AG04450 (cell line): ENCODE data around the gene TMEM52B. TPM values are rescaled to one million over a fixed set of nuclear protein-coding genes. Genes with fewer than 3 reads are reported as not detected.
"Not testable (repeated sequence)": the region's sequence is repeated elsewhere in the genome, so short reads cannot be mapped to it uniquely, and the experiment has no call there.

Experiments used
- CTCF ChIA-PET: fragments of 300-600, 350-600 bp; formaldehyde crosslinking; extraction: SDS; loops from one replicate; lab custom pipeline; 2022; ENCODE audit warnings: antibody characterized with exemption, inconsistent platforms; lab: Charles Lee
- POLR2A ChIA-PET: fragments of 350-600 bp; formaldehyde crosslinking; extraction: SDS; loops from one replicate; lab custom pipeline; 2021; ENCODE audit warnings: antibody characterized with exemption, inconsistent platforms; lab: Yijun Ruan, JAX
- DNase-seq: peaks from one replicate; pipeline ENCODE4 v3.0.0-alpha.2; 2011; ENCODE audit warnings: low read depth, low spot score
- H3K27ac ChIP-seq: one replicate; pipeline ENCODE4 v1.5.1; 2012; ENCODE audit warnings: low read depth, low read length, control low read depth
- H3K27me3 ChIP-seq: one replicate; pipeline ENCODE4 v1.6.0; 2012; ENCODE audit warnings: low read length; ENCODE audit not compliant: control insufficient read depth, insufficient read depth
- H3K4me3 ChIP-seq: 2 replicates; pipeline ENCODE4 v1.5.1; 2011; ENCODE audit warnings: mild to moderate bottlenecking, low read depth, low read length, control low read depth
- H3K9me3 ChIP-seq: 2 replicates; pipeline ENCODE4 v1.5.1; 2012; ENCODE audit warnings: low read length; ENCODE audit not compliant: control insufficient read depth, insufficient read depth
- polyA plus RNA-seq: library from polyadenylated mRNA; depleted of rRNA; stranded (reverse); fragments of >200 nt; gene quantifications from 2 replicates; pipeline ENCODE4 v1.2.3, GENCODE V29; 2011
- TF ChIP-seq, protein P1 (sequence below): IDR thresholded peaks from 2 replicates; pipeline ENCODE4 v1.5.1; 2011; ENCODE audit warnings: low read depth, low read length, control low read depth, inconsistent platforms

TMEM52B gene
- polyA plus RNA-seq, 1 experiment, result 8.3 TPM

DNA sequence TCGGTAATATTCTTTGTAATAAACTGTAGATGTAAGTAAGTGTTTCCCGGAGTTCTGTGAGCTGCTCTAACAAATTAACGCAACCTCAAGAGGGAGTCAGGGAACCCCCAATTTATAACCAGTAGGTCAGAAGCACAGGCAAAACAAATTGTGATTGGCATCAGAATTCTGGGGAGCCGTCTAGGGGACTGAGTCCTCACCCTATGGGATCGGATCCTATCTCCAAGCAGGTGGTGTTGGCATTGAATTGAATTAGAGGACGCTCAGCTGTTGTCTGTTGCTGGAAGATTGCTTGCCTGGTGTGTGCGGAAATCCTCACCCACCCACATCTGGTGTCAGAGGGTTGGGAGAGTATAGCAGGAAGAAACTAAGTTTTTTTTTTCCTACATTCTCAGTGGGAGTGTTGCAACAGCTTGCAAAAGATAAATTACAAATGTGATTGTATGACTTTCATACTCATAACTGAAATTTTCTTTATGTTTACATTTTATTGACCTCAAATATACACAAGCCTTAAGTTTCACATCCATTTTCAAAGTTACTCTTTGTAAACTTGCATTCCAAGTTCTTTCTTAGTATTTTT is 5.5 kb downstream of the TMEM52B start:
- H3K27me3 ChIP-seq, result no peaks in the 10 kb centered on the region
- TF ChIP-seq, protein P1, sequence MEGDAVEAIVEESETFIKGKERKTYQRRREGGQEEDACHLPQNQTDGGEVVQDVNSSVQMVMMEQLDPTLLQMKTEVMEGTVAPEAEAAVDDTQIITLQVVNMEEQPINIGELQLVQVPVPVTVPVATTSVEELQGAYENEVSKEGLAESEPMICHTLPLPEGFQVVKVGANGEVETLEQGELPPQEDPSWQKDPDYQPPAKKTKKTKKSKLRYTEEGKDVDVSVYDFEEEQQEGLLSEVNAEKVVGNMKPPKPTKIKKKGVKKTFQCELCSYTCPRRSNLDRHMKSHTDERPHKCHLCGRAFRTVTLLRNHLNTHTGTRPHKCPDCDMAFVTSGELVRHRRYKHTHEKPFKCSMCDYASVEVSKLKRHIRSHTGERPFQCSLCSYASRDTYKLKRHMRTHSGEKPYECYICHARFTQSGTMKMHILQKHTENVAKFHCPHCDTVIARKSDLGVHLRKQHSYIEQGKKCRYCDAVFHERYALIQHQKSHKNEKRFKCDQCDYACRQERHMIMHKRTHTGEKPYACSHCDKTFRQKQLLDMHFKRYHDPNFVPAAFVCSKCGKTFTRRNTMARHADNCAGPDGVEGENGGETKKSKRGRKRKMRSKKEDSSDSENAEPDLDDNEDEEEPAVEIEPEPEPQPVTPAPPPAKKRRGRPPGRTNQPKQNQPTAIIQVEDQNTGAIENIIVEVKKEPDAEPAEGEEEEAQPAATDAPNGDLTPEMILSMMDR, result no peak
- POLR2A ChIA-PET, result interaction anchor here (0.6 to 3.1 kb wide), 6 partner anchors 12 to 31 kb away, joined by 3 to 18 read pairs (median 8); partner anchors contain the start of genes GABARAPL1 and OLR1
- peak; percentile 88 for DNase-seq
- peak overlapping the region; percentile 8; the same call in 1 of the 2 replicates for H3K4me3 ChIP-seq
- no peaks in the 10 kb centered on the region for H3K9me3 ChIP-seq
- CTCF ChIA-PET, result interaction anchor here (3.1 kb wide), 1 partner anchor 31 kb away, joined by 15 read pairs; no protein-coding TSS in a partner anchor
- peak overlapping the region; percentile 94 for H3K27ac ChIP-seq

DNA sequence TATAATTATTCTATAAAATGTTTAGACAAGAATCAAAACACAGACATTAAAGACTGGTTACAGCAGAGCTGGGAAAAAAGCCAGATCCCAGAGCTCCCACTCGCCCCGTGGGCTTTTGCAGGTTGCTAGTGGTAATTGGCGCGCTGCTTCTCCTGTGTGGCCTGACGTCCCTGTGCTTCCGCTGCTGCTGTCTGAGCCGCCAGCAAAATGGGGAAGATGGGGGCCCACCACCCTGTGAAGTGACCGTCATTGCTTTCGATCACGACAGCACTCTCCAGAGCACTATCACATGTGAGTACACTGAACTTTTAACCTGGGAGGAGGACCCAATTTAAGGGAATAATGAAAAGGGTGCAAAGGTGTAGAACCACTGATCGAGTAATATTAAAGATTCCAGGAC is 7.5 kb downstream of the TMEM52B start:
- TF ChIP-seq, protein P1, result no peak
- DNase-seq, result no peak
- H3K27me3 ChIP-seq, result no peaks in the 10 kb centered on the region
- H3K27ac ChIP-seq, result no peak overlapping the region
- no peaks in the 10 kb centered on the region for H3K9me3 ChIP-seq
- H3K4me3 ChIP-seq, result no peak overlapping the region
- CTCF ChIA-PET, result interaction anchor here (1.0 kb wide), 1 partner anchor 33 kb away, joined by 3 read pairs; no protein-coding TSS in a partner anchor
- POLR2A ChIA-PET, result no interaction called here

DNA sequence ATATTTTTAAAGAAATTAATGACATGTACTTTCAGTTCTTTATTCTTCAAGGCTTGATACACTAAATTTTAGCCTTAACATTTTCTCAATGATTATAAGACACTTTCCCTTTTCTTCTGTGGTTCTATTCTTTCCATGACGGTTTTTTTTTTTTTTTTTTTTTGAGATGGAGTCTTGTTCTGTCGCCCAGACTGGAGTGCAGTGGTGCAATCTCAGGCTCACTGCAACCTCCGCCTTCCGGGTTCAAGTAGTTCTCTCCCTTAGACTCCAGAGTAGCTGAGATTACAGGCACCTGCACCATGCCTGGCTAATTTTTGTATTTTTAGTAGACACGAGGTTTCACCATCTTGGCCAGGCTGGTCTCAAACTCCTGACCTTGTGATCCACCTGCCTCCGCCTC is 8.1 kb downstream of the TMEM52B start:
- H3K27me3 ChIP-seq, H3K4me3 ChIP-seq, H3K9me3 ChIP-seq, DNase-seq, POLR2A ChIA-PET, H3K27ac ChIP-seq: not testable (repeated sequence)
- CTCF ChIA-PET, result interaction anchor here (5.1 kb wide), 1 partner anchor 35 kb away, joined by 70 read pairs; no protein-coding TSS in a partner anchor

DNA sequence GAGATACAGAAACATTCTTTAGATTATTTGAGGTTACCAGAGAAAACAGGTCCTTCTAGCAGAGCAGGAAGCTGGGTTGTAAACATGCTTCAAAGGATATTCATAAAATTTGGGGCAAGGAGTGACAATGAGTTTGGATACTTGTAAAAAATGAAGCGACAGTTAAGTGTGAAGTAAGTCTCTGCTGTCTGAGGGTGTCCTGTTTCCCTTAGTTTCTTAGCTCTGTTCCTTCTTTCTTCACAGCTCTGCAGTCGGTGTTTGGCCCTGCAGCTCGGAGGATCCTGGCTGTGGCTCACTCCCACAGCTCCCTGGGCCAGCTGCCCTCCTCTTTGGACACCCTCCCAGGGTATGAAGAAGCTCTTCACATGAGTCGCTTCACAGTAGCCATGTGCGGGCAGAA is 10.8 kb downstream of the TMEM52B start:
- POLR2A ChIA-PET, result interaction anchor here (0.6 to 2.6 kb wide), 3 partner anchors 25 to 38 kb away, joined by 4 to 10 read pairs (median 6); no protein-coding TSS in a partner anchor
- CTCF ChIA-PET, result interaction anchor here (0.6 to 5.1 kb wide), 14 partner anchors 11 to 181 kb away, joined by 3 to 70 read pairs (median 4); partner anchors contain the start of genes CLEC12B and OLR1
- Histone ChIP-seq H3K27ac (peak overlapping the region; percentile 40), H3K27me3 (no peaks in the 10 kb centered on the region), H3K9me3 (no peaks in the 10 kb centered on the region), H3K4me3 (no peak overlapping the region)
- no peak for DNase-seq
- TF ChIP-seq, protein P1, result no peak

DNA sequence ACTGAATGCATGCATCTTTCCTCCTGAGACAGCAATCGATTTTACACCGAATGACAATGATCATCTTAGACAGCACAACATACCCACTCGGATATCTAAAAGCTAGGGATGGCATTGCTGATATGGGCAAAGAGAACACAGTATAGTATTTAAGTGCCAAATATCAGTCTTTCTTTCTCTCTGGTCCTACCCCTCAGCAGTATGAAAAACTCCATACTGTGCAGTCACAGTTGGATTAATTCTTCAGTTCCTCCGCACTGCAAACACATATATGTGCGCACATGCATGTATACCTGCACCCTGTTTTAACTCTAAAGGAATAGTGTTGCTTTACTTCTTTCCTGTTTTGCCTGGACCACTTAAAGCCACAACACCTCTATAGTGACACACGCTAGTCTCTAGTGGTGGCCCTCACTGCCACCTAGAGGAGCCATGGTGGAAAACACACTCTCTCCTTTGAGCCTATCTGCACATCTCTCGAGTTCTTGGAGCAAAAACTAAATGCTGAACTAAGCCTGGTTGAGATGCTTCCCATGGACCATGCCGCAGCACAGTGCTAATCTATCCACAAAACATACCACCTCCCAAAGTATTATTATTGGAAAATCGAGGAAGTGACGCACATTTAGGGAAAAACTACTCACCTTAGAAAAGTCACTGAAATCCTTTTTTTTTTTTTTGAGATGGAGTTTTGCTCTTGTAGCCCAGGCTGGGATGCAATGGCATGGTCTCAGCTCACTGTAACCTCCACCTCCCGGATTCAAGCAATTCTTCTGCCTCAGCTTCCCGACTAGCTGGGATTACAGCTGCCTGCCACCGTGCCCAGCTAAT is 11.9 kb downstream of the TMEM52B start:
- H3K27me3 ChIP-seq, result no peaks in the 10 kb centered on the region
- no peak overlapping the region for H3K4me3 ChIP-seq
- TF ChIP-seq, protein P1, result peak; percentile 82
- ChIA-PET POLR2A (interaction anchor here (2.6 kb wide), 1 partner anchor 38 kb away, joined by 10 read pairs; no protein-coding TSS in a partner anchor), CTCF (interaction anchor here (0.8 to 5.1 kb wide), 11 partner anchors 10 to 444 kb away, joined by 3 to 70 read pairs (median 4); partner anchors contain the start of gene CLEC12B)
- H3K9me3 ChIP-seq, result no peaks in the 10 kb centered on the region
- DNase-seq, result no peak
- no peak overlapping the region for H3K27ac ChIP-seq
